Measurements from ENCODE around the gene C17orf67.

GRCh38 chr17:56781906-56782305 is 51.8 kb downstream of the C17orf67 start:
- TF ChIP-seq CTCF (IDR thresholded peaks at IDR 0.05; ENCODE audit: control extremely low read depth in 1 of 3, insufficient read depth in 1 of 3, low read depth in 1 of 3, low read length in 3 of 3) (no peak), SIN3A (conservative IDR thresholded peaks at IDR 0.05 in 1 of 2, IDR thresholded peaks at IDR 0.05 in 1 of 2; ENCODE audit: low read depth in 1 of 2, low read length in 2 of 2) (no peak), POLR2AphosphoS5 (IDR thresholded peaks at IDR 0.05; ENCODE audit: low read depth, low read length) (no peak), EZH2 (IDR thresholded peaks at IDR 0.05; ENCODE audit: low read depth, low read length, severe bottlenecking) (no peak), CREB1 (IDR thresholded peaks at IDR 0.05) (no peak), EP300 (IDR thresholded peaks at IDR 0.05; ENCODE audit: borderline replicate concordance in 1 of 2, low read depth in 2 of 2, low read length in 2 of 2) (no peak)

Data from H1 (cell line).